Fibroblast of skin of left biceps (primary cell): ENCODE measurements around the gene CGNL1.

Experiments used
- DNase-seq, 2 experiments: peaks; one replicate each; pipeline ENCODE4 v3.0.0-alpha.2; 2013; ENCODE audit warnings: low read depth in 2 of 2

The CGNL1 gene

DNA sequence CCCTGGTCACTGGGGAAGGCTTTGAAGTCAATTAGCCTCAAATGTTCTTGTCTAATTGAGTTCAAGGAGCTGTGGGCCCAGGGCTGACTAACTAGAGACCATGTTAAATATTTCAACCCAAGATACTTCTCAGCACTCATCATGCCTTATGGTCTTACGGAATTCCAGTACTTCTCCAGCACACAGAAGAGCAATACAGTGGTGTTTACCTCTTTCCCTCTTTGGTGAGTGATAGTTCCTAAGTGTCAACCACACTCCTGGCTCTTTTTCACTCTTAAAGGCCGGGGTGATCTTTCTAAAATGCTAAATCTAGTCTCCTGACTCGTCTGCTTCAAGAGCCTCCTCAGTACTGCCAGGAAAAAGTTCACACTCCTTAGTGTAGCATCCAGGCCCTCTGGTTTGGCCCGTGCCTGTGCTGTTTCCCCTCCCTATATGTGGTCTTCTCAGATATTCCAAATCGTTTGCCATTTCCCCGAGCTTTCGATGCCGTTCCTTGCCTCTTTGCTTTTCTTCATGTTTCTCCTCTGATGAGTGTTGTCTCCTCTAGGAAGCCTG is 220.1 kb downstream of the CGNL1 start:
- no peak for DNase-seq

DNA sequence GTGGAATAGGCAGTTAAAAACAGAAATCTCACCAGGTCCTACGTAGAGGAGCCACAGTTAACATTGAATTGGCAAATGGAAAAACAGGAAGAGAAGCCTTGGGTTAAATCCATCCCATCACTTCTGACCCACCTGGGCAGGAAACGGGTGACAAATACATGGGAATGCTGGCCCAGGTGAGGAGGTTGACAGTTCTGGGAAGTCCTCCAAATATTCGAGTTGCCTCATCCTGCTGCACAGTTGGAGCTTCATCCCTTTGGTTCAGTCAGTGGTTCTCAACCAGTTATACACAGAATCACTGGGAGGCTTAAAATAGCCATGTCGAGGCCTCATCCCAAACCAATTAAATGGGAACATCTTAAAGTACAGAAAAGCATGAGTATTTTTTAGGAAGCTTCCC is 220.7 kb downstream of the CGNL1 start:
- no peak for DNase-seq

DNA sequence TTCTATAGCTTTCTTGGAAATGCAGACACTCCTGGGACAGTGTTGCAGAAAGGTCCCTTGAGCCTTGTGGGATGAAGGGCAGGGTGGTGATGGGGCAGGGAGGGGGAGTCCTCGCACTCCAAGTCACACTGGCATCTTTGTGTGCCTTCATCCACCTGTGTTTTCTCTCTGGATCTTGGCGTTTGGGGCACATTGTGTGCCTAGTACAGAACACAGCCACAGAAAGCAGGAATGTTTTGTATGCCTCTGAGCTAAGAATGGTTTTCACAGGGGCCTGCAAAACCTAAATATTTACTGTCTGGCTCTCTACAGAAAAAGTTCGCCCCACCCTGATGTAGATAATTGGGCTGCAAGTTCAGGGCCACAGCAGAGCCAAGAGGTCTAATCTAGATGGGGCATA is 221.1 kb downstream of the CGNL1 start:
- DNase-seq = no peak

DNA sequence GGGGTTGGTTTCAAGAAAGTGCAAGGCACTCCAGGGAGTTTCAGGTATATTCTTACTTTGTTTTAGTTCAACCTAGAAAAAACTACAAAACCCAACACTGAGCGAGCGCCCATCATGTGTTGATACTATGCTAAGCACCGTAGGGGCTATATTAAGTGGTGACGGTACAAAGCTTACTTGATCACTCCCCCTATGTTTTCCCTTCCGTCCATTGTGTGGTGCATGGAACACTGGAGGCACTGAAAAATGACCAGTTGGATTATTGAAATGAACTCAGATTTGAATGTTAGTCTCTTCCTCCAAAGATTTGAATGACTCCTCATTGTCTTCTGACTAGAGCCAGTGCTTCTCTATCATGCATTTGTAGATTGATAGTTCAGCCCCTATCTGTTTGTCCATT is 222.0 kb downstream of the CGNL1 start:
- DNase-seq = no peak

DNA sequence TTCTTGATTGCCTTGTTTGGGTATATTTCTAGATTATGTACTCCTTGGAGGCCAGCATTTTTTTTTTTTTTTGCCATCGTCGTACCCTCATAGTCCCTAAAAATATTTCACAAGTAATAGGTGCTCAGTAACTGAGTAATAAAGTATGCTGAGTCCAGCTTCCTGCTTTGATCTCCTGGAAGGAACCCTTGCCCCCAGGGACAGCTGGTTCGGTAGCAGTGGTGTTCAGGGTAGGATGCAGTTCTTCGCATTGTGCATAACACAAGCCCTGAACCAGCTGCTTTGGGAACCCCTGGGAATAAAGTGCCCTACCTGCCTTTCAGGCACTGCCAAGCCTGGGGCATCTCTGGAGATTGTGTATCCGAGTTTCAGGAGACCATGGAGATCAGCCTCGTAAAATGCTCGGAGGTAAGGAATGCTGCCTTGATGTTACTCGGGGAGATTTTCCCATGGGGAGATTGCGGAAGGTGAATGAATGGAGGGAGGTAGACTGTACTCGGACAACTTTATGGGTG is 223.0 kb downstream of the CGNL1 start:
- DNase-seq = no peak

DNA sequence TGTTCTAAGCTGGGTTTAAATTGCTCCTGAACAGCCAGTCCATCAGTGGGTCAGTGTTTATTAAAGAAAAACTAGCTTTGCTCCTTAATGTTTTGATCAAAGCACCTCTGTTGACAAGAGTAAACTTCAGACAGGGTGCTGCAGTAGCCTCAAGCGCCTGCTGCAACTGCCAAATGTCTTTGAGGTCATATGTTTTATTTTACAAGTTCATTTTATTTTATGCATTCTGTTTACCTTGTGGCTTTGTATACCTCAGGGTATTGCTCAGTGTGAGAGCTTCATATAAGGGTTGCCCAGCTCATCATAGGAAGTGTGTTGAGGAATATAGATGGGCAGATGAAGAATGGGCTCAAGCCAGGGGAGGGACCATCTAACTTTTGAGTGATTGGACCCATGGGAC is 223.9 kb downstream of the CGNL1 start:
- DNase-seq = no peak
